ENCODE measurements around the gene NRDC.

- no peak for TF ChIP-seq ZNF791 (tag by site-specific recombination; IDR thresholded peaks at IDR 0.05)
- TF ChIP-seq ZNF747 (tag by site-specific recombination; IDR thresholded peaks at IDR 0.05): no peak
- TF ChIP-seq, protein P1, sequence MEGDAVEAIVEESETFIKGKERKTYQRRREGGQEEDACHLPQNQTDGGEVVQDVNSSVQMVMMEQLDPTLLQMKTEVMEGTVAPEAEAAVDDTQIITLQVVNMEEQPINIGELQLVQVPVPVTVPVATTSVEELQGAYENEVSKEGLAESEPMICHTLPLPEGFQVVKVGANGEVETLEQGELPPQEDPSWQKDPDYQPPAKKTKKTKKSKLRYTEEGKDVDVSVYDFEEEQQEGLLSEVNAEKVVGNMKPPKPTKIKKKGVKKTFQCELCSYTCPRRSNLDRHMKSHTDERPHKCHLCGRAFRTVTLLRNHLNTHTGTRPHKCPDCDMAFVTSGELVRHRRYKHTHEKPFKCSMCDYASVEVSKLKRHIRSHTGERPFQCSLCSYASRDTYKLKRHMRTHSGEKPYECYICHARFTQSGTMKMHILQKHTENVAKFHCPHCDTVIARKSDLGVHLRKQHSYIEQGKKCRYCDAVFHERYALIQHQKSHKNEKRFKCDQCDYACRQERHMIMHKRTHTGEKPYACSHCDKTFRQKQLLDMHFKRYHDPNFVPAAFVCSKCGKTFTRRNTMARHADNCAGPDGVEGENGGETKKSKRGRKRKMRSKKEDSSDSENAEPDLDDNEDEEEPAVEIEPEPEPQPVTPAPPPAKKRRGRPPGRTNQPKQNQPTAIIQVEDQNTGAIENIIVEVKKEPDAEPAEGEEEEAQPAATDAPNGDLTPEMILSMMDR (tag by site-specific recombination; IDR thresholded peaks at IDR 0.05): no peak
- no peak for TF ChIP-seq KLF1 (tag by site-specific recombination; IDR thresholded peaks at IDR 0.05)
- TF ChIP-seq, protein P2, sequence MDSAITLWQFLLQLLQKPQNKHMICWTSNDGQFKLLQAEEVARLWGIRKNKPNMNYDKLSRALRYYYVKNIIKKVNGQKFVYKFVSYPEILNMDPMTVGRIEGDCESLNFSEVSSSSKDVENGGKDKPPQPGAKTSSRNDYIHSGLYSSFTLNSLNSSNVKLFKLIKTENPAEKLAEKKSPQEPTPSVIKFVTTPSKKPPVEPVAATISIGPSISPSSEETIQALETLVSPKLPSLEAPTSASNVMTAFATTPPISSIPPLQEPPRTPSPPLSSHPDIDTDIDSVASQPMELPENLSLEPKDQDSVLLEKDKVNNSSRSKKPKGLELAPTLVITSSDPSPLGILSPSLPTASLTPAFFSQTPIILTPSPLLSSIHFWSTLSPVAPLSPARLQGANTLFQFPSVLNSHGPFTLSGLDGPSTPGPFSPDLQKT (IDR thresholded peaks at IDR 0.05; ENCODE audit: borderline replicate concordance, low read depth, low read length): no peak
- no peak for TF ChIP-seq MEIS1 (CRISPR knock-in tag; IDR thresholded peaks at IDR 0.05; ENCODE audit: borderline replicate concordance)
- no peak for TF ChIP-seq ZNF114 (tag by site-specific recombination; IDR thresholded peaks at IDR 0.05)
- TF ChIP-seq ZNF146 (tag by site-specific recombination; IDR thresholded peaks at IDR 0.05): no peak
Measured at GRCh38 chr1:51902456-51902855, 23.9 kb upstream of the NRDC start.
